Dedifferentiated amniotic fluid mesenchymal stem cell (primary cell): Measurements from ENCODE around the gene IER5.

Source experiments
- DNase-seq: peaks from one replicate; pipeline ENCODE4 v3.0.0-alpha.2; 2016; ENCODE audit errors: extremely low spot score

Gene IER5

DNA sequence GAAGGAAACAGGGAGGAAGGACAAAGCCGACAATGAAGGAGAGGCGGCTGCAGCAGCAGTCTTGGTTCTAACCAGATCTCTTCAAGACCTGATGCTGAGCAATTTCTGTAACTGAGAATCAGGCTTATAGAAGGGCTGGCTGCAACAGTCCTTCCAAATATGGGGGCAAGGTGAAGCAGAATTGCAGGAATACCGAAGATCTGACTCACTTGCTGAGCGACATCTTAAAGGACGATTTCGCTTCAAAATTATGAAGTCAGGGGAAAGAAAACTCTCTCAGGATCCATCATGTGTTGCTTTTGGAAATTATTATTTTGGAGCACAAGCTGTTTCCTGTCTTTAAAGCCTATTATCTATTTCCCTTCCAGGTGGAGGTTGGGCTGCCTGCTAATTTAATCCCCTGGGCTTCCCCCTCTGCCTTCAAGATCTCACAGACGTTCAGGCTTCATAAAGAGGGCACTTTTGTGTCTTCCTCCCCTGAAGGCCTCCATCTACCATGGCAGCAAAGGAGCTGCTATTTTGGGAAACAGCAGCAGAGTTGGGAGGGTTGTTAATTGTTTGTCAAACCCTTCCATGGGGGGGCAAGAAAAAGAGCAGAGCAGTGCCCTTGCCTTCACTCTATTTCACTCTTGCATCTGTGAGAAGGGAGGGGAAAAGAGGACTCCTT, 10.8 kb upstream of the IER5 start:
- DNase-seq, result no peak

DNA sequence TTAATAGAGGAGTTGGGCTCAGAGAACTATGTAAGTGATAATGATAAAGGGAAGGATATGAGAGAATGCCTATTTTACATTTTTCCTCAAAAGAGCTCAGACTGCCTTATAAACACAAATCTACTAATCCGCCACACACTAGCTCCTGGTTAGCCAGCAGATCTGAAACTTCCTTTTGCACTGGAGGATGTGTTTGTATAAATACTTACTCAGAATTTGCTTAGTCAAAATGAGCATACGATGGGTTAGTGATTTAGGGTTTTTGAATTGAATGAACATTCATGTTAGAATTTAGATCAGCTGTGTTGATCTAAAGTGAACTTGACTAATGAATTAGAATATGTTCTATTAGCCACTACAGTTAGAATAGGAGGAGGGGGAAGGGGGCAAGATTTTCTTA, 9.1 kb upstream of the IER5 start:
- DNase-seq, result no peak

DNA sequence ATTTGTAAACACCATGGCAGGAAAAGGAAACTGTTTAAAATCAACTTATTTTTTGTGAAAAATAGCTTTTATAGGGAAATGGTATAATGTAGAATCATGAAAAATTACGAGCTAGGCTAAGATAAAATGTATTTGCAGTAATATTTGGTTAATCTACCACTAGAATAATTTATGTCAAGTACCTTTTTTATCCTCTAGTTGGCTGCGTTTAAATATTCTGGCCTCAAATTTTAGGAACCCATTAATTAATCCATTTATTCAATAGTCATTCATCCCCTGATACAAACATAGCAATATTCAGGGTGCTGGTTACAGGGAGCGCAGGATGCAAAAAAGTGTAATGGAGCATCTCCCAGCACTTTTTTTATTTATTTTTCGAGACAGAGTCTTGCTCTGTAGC, 8.6 kb upstream of the IER5 start:
- no peak for DNase-seq

DNA sequence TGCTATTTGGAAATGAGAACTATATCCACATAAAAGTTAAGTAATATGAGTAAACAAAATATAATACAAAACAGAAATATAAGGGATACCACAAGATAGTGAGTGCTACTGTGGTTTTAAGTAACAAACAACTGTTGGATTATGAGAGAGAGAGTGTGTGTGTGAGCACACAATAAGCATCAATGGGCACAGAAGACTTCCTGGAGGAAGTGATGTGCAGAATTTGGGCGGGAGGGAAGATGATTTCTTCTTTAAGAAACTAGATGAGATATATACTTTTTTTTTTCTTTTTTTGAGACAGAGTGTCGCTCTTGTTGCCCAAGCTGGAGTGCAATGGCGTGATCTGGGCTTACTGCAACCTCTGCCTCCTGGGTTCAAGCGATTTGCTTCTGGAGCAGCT, 7.9 kb upstream of the IER5 start:
- no peak for DNase-seq

DNA sequence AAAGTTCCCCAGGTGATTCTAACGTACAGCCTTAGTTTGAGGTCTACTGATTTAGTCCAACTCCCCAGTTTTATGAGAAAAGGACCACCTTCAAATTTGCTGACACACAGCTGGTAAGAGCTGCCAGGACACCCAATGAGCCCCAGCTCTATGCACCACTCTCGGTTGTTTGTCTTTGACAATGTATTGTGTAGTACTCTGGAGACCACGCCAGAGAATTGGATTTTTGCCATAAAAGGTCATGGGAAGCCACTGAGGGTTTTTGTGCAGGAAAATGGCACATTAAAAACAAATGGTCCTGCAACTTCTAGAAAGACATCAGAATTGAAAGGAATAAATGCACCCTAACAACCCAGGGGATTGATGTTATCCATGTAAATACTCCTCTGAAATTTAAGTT, 7.1 kb upstream of the IER5 start:
- DNase-seq, result no peak

DNA sequence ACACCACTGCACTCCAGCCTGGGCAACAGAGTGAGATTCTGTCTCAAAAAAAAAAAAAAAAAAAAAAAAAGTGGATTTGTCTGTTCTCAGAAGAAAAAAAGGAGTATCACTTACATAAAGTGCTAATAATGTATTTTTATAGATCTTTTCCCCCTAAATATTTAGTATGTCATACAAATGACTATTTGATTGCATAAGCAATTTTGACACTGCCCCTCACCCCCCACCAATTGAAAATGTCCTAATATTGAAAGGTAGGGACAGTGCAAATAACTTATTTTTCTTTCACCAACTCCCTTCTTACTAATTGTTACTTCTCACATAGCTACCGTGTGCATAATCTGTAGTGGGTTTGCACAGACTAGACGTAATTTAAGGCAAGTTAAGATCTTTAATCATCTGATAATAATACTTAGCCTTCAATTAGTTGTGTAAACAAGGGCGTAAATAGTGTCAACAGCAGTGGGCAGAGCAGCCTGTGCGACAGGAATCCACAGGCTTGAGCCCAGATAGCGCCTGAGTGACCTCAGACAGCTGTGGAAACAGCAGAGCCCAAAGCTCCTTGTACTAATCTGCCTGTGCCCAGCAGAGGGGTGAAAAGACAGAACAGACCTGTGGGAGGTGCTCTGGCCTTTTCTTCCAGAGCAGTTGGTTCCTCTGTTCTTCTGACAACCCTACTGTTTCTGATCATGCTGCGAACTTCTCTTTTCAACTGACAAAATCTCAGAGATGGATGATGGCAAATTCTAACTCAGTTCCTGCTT, 4.5 kb upstream of the IER5 start:
- DNase-seq, result no peak

DNA sequence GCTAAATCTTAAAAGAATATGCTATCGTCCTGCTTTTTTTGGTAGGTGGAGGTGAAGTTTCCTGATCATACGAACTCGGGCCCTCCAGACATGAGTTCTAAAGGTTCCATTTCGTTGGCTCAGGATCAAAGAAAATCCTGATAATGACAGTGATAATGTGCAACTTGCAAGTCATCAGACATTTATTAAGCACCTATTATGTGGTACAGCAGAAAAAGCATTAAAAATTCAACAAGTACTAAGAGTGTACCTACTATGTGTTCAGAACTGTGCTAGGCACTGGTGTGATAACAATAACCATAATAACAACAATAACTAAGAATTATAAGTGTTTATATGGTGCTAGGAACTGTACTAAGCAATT, 3.9 kb upstream of the IER5 start:
- DNase-seq, result no peak

DNA sequence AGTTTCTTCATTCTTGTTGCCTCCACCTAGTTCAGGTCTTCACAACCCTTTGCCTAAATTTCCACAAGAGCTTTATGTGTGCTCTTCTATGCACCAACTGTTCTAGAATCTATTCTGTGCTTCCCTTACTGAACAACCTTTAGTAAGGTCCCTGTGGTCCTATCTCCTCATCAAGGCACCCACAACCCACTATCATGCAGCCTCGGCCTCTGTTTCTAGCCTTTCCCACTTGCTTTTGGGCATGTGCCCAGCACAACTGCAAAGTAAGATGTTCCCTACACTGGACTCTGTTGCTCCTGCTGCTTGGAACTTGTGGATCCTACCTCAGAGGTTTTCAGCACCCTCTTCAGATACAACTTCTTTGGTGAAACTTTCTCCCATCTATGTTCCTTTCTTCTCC, 2.4 kb upstream of the IER5 start:
- DNase-seq, result no peak

DNA sequence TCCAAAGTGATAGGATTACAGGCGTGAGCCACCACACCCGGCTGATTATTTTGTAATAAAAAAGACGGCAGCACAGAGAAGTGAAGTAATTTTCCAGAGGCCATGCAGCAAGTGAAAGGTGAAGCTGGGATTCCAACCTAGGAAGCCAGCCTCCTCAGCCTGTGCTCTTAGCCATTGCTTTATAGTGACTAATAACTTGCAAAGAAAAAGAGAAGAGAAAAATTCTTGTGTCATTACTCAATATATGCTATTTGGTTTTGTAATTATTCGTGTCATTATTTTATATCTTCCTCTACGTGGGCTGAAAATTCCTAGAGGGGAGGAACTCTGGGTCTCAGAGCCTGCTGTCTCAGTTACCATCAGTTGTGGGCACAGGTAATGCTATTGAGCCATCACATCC, 1.6 kb upstream of the IER5 start:
- no peak for DNase-seq

DNA sequence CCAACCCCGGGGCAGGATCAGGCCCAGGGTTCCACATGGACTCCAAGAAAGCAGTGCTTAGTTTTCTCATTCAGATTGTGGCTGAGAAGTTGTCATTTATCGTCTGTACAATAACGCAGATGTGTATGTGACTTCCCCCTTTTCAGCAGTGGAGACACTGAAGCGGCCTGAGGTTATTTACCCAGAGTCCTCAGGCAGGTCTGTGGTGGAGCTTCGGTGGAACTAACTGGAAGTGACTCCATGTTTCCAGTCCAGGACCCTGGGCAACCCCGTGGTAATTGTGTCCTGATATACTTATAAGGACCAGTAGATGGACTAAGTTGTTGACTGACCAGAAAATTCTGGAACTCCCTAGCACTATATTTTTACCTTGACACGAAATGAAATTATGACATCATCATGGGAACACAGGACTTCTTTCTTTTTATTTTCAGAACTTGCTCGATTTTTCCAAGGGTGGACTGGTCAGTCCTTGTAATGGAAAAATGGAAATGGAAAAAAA, 1.0 kb upstream of the IER5 start:
- no peak for DNase-seq

DNA sequence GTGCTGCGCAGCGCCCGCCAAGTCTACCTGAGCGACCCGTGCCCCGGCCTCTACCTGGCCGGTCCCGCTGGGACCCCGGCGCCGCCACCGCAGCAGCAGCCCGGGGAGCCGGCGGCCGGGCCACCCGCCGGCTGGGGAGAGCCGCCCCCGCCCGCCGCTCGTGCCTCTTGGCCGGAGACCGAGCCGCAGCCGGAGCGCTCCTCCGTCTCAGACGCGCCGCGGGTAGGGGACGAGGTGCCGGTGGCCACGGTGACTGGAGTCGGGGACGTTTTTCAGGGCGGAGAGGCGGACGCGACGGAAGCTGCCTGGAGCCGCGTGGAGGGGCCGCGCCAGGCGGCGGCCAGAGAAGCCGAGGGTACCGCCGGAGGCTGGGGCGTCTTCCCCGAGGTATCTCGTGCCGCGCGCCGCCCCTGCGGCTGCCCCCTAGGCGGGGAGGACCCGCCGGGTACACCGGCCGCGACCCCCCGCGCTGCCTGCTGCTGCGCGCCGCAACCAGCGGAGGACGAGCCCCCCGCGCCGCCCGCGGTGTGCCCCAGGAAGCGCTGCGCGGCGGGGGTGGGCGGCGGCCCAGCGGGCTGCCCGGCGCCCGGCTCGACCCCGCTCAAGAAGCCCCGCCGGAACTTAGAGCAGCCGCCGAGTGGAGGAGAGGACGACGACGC, 646 bp downstream of the IER5 start:
- no peak for DNase-seq

DNA sequence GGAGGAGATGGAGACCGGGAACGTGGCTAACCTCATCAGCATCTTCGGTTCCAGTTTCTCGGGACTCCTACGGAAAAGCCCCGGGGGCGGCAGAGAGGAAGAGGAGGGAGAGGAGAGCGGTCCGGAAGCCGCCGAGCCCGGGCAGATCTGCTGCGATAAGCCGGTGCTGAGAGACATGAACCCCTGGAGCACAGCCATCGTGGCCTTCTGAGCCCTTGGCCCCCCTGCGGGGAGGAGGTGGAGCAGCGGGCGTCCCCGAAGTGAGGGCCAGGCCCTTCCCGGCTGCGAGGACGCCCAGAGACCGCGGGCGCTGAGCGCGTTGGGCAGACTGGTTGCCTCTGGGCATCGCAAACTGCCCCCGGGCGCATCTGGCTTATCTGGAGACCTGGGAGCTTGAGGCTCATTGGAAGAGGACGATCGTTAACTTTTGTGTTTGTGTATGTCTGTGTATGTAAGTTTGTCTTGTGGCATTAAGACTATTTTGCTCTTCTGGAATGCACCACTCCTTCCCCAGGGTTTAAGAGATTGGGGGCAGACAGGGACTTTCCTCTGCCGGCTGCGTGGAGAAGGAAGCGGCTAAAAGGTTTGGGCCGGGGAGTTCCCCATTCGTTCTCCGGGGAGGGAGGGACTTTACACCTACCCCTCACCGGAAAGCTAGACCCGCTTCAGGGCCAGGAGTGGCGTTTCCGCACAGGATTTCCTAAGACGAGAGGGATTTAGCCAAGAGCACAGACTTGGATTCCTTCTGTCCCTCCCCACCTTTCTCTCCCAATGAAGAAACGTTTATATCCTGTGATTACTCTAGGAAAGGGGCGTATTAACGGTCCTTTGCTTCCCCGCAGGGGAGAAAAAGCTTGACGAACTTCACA, 1.4 kb downstream of the IER5 start:
- DNase-seq, result no peak

DNA sequence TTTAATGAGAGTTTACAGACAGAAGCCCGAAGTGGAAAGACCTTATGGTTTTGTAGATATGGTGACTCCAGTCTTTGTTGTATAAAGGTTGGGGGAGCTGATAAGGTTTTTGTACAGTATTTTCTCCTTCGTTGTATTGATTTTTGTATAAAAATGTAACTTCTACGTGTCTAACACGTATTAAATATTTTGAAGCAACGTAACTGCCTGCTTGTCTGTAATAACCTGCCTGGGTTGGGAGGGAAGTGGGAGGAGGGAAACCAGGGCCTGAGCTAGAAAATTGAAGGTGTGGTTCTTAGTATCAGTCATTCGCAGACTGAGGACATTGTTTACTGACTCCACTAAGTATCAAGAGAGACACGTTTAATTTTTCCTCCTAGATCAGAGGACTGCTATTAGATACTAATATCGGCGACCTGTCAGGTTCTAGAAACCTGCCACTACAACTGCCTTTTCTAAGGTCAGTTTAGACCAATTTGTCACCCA, 2.2 kb downstream of the IER5 start:
- DNase-seq, result no peak

DNA sequence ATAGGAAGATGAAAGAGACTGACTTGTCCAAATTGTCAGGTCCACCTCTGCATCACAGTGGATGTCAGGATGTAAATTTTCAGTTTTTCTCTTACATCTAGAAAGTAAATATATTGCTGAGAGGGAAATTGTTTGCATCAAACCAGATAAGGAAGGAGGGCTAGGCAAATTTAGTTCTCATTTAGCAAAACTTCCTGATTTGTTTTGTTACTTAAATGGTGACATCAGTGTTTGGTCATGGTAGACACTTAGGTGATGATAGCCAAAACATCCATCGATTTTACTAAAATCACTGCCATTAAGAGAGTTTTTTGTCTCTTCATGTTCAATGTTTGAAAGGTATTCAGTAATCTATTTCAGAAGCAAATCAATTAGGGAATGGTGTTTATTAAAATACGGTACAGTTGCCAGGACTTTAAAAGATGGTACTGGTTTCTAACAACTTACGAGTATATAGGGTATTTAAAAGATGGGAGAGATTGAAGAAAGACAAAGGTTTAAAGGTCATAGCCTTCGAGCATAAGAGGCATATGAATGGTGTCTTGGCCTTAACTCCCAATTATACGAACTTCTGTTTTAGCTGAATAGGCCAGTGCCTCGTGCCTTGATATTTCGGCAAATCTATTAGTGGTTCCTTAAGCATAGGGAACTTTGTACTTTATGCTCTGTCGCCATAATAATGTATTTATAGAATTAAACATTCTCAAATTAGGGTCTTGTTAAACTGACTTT, 3.0 kb downstream of the IER5 start:
- no peak for DNase-seq

DNA sequence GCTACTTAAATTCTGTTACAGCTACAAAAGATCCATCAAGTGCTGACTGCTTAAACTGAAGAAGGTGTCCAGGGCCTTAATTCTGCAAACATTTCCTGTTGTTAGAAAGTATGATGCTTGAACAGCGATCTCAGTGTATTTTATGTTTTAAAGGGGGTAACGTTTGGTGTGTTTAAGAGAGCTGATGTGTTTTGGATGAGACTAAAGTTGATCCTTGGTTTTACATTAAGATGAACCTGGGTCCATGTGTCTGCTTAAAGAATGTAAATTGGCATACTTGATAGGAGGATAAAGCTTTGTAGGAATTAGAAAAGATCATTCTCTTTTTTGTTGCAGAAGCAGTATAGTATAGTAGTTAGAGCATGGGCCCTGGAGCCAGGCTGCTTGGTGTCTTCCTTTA, 3.6 kb downstream of the IER5 start:
- no peak for DNase-seq

DNA sequence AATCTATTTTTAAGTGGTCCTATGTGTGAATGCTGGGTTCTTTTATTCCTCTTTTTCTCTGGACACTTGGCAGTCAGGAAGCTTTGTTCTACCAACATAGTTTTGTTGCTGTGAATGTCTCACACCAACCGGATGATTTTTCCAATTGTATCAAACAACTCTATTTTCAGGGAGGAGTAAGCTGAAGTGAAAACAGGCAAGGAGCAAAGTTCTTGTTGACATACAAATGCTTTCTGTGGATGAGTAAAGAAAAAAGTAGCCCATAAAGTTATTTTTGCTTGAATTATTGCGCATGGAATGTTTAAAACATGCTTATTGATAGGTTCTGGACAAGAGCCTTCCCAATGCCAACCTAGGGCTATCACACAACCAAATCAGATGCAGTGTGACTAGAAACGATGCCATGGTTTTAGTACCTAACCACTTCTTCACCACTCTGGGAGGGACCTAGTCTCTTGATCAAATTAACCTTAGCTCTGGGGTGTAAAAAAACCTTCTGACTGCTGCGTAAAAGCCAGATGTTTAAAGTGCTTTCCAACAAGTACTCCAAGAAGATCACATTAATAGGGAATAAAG, 4.5 kb downstream of the IER5 start:
- DNase-seq, result no peak

DNA sequence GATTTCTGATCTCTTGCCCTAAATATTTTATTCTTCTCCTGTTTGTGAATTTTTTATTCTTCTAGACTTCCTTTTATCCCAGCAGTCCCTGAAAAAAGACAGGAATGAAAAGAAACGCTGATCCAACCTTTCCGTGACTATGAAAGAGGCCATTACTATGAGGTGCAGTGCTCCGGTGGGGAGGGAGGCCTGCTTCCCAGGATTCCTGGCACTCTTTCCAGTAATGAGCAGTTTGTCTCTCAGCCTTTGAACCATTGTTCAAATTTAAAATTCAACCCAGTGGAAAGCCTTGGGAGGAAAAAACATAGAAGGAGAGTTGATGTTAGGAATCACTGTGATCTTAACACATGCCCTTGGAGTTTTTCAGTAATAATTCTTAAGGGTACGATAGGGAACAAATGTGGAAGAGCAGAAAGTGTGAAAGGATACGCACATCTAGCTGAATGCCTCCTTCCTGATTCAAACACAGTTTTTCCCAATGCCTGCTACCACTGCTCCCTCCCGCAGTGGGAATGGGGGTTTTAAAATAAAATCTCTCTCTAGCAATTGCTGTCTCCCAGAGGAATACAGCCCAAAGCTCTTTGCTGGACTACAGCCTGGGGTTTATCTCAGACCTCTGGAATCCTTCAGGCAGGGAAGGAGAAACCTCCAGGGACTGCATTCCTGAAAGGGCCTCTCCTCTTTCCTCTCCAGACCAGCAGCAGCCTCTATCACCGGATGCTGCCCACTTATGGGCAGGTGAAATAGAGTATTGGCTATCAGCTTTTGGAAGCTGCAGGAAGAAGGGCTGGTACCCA, 6.1 kb downstream of the IER5 start:
- peak; percentile 87 for DNase-seq

DNA sequence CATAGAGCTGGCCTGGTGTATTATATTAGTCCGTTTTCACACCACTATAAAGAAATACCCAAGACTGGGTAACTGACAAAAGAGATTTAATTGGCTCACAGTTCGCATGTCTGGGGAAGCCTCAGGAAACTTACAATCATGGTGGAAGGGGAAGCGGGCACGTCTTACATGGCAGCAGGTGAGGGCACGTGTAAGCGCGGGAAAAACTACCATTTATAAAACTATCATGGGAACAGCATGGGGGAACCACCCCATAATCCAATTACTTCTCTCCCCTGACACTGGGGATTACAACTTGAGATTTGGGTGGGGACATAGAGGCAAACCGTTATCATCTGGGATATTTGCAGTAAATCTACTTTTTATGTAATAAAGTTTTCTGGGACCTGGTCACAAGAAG, 6.8 kb downstream of the IER5 start:
- no peak for DNase-seq

DNA sequence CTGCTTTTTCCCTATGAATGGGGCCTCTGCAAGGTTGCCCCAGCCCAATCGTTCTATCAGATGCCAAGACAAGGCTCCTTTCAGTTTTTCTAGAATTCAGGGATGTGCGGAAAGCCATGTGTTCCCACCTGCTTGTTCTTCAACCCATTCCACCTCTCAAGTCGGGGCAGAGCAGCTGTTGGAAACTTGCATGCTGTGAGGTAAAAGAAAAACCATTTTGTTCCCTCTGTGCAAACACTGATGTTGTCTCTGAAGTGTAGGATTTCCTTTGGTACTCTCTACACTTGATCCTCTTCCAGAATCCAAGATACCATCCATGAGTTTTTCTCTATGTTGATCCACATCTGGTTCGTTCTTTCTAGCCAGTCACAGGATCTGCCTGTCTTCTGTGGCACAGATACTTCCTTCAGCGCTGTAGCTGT, 7.3 kb downstream of the IER5 start:
- DNase-seq, result no peak

DNA sequence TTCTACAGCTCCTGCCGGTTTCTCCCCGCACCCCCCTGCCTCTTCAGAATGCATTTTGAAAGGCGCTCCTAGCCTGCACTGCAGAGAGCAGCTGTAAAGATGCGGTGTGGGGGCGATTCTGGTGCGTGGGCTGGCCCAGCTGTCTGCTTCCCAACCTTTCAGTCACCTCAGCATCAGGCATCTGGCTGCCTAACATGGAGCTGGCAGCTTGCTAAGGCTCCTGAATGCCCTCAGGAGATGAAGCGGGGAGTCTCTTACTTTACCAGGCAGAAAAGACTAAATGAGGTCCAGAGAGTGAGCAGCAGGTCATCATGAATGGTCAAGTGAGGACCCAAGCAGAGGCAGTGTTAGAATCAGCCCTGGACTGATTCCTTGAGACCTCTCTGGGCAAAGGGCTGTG, 8.7 kb downstream of the IER5 start:
- DNase-seq, result no peak
